Activated T-helper 1 cell treated with Interleukin-2 at 50 U/mL for 16 hours (primary cell): ENCODE results near the gene PRSS50.

Experiments
- DNase-seq: peaks from one replicate; pipeline ENCODE4 v3.0.0-alpha.2; 2020; ENCODE audit warnings: low read depth

PRSS50 gene

DNA sequence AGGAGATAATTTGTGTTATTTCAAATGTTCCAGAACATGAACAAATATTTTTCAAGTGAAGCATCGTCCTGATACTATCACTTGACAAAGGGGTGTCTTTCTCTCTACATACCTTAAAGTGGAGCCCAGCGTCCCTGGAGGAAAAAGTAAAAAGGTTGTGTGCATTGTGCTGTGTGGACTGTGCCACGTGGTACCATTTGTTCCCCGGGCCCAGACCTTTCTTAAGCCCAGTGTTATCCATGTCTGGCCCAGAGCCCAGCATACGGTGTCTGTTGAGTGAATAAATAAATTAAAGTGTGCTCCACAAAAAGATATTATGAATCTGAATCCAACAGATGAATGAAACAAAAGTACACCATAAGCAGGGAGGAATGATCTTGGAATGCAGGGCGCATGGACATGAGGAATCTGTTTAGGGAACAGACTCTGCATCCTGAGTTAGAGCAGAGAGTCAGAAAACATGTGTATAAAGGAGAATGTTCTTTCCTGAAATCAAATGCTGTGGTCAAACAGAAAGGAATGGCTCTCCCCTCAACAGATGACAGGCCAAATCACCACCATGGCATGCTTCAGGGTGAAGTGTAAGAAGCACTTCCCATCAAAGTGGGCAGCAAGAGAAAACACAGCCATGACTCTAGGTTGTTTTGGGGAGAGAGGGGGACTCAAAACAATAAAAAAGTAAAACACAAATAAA lies 8.1 kb upstream of the PRSS50 start:
- DNase-seq = no peak

DNA sequence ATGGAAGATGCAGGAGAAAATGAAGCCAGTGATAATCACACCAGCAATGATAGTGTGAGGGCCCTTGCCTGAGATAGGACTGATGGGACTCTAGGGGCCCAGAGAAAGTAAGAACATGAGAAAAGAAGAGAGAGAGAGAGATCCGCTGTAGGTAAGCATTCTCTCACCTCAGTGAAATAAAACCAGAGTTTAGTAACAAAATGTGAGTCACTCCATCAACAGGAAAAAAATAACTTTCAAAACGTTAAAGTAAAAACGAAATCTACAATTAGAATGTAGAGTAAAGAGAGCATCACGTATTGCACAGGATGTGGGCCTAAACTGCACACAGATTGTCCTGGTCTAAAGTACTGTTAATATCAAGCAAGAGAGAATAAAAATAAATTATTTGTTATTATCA lies 6.8 kb upstream of the PRSS50 start:
- no peak for DNase-seq

DNA sequence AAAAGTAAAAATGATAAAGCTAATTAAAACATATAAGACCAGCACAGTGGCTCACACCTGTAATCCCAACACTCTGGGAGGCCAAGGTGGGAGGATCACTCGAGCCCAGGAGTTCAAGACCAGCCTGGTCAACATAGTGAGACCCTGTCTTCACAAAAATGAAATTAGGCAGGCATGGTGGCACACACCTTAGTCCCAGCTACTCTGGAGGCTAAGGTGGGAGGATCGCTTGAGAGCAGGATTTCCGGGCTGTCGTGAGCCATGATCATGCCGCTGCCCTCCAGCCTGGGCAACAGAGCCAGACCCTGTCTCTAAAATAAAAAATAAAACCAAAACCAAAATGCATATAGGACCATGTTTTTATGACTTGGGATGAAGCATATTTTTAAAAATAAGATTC lies 4.8 kb upstream of the PRSS50 start:
- no peak for DNase-seq

DNA sequence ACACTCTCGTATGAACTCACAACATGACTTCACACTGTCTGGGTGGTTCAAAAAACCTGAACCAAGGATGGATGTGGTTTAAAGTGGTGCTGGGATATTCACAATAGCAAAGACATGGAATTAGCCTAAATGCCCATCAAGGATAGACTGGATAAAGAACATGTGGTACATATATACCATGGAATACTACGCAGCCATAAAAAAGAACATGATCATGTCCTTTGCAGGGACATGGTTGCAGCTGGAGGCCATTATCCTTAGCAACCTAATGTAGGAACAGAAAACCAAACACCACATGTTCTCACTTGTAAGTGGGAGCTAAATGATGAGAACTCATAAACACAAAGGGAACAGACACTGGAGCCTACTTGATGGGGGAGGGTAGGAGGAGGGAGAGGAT lies 3.3 kb upstream of the PRSS50 start:
- no peak for DNase-seq

DNA sequence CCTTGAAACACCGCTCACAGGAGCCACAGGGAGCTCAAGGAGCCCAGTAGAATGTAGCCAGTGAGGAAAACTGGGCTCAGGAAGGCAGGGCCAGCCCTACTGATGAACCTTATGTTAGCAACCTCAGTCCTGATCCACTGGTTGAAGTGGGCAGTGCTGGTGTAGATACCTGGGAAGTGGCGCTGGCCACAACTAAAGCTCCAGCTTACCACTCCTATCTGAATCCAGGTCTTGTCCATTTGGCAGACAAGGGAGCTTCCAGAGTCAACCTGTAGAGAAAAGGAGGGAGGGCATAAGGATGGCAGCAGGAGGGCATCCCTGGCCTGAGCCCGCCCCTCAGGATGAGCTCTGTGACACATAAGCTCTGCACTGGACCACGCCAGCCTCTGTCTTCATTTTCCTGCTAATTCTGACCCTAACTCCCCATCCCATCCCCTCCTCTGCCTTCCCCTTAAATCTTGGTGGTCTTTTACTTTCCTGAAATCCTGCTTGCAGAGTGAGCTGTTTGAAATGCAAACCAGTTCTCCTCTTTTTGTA lies 2.1 kb upstream of the PRSS50 start:
- DNase-seq = no peak

DNA sequence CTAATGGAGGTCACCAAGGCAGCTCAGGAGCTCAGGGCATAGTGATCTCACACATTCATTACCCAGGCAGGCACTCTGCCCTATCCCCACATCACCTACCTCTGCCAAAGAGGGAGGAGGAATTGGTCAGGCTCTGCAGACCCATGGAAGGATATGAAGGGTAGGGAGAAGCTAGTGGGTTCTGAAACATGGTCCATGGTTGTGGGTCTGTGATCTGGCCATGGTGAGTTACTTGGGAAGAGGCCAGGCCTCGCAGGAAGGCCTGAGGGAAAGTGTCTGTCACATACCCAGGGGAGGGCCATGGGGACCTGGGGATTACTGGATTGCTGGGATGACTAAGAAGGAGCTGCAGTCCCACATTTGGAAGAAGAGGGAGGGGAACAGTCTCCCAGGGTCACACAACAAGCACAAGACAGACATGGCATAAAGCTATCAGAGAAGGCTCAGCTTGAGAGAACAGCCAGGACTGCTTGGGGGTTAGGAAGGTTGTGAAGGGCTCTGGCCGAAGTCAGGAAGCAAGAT lies 1.4 kb upstream of the PRSS50 start:
- DNase-seq = no peak

DNA sequence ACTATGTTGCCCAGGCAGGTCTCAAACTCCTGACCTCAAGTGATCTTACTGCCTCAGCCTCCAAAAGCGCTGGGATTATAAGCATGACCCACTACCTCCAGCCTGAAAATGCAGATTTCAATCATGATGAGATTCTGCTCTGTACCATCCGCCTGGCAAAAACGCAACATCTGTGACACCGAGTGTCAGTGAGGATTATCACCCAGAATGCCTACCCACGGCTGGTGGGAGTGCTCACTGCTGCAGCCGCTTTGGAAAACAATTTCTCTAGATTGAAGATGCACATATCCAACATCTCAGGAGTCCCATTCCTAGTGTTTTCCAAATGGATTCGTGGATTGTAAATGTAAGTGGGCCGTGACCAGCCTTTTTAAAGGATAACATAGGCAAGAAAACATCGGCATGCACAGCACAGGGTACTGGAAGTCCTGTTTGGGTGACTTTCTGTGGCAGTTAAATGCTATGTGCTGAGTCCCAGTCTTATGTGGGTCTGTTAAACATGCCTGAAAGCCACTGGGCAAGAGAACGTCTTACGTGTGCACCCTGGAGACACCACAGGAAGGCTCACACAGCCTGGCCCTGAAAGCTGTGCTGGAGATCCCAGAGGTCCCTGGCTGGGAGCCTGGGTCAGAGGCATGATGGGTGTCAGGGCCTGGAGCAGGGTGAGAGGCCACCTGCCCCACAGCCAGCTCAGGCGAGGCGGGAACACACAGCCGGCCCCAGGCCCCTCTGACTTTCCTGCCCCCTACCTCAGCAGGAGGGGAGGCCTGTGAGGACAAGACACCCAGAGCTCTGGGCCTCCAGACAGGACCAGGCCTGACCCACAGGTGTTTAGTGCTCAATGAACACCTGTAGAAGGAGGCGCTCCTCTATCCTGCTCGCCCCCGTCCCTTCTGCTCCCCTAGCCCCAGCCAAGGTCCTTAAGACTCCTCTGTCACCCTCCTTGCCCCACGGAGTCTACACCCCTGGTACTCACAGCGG lies 918 bp downstream of the PRSS50 start:
- DNase-seq = no peak

DNA sequence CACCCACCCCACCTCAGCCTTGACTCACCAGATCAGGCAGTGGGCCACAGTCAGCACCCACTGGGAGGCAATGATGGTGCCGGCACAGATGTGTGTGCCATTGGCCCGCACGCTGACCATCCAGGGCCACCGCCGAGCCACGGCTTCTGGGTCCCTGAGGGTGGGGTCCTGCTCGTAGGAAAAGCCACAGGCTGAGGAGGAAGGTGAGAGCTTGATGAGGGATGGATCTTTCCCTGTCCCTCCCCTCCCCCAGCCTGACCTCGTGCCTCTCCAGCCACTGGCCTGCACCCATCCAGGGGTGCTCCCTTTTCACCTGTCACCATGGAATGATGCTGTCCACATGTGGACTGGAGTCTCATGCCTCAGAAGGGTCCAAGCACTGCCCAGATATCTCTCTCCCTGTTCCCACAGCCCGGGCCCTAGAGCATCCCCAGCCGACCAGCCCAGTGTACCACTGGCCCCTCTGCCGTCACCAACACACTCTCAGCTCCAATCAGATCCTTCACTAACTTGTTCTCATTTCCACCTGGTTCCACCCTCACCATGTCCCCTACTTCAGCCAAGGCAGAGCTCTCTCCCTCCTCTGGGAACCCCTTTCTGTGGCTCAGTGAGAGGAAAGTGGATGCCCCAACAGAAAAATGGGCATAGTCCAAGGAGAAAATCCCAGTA lies 2.0 kb downstream of the PRSS50 start:
- DNase-seq = no peak

DNA sequence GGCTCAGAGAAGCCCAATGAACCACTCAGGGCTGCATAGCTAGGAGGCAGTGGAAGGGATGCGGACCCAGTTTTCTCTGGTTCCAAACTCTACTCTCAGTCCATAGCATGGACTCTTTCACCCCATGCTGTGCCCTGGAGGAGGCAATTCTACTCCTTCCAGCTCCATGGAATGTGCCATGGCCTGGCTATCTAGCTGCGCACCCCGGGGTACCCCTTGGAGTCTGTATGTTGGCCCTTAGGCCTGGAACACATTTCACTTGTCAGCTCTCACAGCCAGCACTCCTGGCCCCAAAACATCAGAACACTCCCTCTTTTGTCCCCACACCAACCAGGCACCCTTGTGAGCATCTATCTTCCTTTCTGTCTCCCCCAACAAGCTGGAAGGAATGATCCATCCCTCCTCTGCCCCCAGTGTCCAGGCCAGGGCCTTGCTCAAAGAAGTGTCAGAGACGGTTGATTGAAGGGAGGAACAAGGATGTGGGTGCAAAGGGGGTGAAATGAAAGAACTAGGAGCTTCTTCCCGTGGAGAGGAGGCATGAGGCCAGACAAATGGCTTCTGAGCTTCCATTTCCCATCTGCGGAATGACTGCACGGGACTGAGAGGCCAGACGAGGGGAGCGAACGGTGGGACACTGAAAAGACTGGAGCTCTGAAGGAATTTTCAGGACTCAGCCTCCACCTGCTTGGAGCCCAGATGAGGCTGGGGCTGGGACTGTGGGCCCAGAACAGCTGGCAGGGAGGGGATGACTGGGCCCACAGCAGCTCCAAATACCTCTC lies 2.8 kb downstream of the PRSS50 start:
- DNase-seq = no peak

DNA sequence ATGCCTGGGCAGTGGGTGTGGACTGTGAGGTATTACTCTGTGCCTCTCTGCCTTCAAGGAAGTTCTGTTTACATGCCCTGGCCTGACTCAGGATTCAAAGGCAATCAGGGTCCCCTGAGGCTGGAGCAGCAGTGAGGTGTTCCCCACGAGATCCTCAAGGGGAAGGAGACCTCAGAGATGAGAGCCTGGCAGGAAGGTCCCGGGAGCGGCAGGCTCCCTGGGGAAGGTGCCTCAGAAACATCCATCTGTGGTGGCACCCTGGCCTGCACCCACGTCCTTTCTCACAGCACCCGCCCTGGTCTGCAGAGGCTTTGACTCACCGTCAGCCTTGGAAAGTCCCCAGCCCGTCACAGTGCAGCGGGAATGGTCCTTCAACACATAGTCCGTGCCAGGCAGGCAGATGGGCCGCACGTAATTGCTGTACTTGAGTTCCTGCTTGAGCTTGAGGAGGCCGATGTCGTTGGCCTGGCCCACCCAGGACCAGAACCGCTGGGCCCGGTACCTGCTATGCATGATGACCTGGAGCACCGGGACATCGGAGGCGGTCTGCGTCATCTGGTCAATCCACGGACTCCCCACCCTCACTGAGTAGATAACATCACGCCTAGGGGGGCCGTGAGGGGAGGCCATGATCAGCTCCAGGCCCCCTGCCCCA lies 3.6 kb downstream of the PRSS50 start:
- no peak for DNase-seq

DNA sequence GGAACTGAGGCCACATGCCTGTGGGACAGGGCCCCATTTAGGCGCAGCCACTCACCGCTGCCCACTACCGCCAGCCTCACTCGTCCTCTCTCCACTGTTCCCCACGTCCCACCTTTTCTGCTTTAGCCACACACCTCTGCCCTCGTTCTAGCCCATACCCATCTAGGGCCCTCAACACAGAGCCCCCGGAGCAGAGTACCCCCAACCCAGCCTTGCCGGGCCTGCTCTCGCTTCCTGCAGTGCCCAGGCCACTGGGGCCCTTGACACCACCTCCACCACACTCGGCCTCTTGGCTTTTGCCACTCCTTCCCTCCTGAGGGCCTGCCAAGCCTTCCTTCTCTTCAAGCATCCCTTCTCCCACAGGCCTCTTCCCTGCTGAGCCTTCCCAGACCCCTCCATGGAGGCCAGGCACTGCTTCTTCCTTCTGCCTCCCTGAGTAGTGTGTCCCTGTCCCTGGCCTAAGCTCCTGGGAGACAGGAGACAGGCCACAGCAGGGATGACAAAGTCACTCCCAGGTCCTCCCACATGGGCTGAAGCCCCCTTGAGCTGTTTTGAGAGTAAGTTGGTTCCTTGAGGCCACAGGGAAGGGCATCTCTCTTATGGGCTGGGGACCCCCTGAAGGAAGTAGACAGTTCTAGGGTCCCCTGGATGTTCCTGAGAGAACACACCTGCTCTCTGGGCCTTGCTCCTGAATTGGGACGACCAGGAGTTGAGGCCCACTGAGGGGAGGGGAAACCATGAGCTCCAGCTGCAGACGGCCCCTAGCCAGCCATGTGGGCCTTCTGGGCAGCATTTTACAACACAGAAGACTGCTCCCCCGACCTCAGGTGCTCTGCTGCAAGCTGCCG lies 4.4 kb downstream of the PRSS50 start:
- DNase-seq = no peak

DNA sequence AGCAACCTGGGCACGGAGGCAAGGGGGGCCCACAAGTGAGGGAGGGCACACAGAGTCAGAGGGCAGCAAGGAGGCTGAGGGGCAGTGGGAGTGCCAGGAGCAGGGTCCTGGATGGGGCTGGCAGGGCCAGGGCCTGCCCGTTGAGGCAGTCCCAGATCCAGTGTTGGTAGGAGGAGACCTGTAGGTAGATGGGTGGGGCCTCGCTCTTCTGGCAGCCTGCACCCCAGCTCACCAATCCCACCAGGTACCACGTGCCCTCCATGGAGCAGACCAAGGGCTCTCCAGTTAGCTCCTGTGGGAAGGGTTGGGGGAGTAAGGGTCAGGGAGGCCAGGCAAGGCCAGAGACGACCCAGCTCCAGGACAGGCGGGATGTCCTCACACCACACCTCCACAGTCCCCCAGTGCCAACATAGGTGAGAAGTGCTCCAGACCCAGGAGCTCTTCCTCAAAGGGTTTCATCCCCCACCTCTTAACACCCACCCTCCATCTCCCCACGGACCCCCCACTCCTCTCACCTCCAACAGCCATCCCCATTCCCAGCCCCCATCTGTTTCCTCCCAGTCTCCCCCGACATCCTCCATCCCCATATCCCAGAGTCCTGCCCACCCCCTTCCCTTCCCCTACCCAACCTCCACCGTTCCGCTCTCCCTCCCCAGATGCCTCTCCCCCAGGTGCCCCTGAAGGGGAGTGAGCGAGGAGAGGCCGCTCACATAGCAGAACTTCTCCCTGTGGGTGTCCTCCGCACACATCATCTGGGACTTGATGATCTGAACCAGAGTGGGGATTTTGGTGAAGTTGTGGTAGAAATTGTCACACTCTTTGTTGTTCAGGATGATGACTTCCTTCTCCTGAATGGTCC lies 5.2 kb downstream of the PRSS50 start:
- no peak for DNase-seq

DNA sequence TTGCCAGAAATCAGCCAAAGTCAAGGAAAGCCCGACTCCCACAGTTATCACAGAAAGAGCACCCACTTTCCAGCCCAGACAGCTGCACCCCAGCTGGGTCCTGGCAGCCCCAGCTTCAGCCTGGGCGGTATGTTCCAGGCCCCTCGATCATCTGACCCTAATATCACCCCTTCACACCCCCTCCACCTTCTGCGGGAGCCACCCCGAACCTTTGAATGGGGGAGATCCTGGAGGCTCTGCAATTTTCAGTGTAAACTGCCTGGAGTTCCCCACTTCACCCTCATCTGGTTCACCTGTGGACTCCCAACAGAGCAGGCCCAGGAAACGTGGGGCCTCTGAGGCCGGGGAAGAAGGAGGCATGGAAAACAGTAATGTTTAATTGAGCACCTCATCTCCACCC lies 5.9 kb downstream of the PRSS50 start:
- DNase-seq = no peak

DNA sequence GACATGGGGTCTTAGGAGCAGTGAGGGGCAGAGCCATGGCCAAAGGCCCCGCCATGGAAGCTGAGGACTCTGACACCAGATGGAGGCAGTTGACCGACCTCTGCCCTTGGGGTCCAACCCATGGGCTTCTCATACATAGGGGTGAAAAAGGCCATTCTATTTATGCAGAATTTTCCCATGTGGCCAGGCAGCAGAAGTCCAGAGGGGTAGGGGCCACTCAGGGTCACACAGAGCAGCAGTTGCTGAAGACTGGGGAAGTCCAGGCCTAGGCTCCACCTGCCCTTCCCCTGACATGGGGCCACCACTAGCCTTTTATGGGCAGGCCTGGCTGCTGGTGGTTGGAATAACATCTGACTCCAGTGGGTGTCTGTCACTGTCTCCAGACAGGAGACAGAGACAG lies 6.4 kb downstream of the PRSS50 start:
- no peak for DNase-seq

DNA sequence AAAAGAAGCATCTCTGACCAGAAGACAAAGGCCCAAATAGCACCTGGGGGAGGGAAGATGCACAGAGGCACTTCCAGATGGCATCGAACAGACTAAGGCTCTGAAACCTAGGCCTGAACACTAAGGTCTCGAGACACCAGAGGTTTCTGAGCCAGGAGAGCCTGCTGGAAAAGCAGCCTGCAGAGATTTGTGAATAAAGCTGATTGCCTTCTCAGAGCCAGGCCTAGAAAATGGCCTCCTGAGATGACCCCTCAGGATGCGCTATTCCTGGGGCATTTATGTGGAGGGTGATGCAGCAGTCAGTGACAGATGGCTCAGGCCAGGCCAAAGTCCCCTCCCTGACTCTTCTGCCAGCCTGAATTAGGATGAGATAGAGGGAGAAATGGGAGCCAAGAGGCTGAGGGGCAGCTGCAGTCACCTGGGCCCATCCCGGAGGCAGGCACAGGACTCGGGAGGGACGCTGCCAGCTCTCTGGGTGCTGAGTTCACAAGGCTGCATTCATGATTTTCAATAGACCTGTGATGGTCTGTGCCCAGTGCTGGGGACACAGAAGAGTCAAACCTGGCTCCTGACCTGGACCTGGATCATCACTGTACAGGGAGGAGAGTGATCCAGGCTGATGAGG lies 6.9 kb downstream of the PRSS50 start:
- no peak for DNase-seq

DNA sequence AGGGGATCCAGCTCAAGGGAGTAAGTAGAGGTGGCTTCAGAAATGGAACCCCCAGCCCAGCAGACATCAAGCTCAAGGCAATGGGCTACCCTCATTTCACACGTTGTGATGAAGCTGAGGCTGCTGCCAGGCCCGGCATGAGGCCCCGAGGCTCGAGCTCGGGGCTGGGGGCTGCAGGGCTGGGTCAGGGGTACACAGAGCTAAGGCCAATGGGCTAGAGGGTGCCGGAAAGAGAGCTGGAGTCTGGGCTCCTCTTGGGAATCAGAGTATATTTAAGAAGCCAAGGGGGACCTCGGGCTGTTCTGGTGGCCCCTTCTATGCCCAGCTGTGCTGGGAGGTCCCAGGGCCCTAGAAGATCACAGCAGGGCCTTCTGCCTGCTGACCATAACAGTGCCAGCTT lies 7.4 kb downstream of the PRSS50 start:
- no peak for DNase-seq

DNA sequence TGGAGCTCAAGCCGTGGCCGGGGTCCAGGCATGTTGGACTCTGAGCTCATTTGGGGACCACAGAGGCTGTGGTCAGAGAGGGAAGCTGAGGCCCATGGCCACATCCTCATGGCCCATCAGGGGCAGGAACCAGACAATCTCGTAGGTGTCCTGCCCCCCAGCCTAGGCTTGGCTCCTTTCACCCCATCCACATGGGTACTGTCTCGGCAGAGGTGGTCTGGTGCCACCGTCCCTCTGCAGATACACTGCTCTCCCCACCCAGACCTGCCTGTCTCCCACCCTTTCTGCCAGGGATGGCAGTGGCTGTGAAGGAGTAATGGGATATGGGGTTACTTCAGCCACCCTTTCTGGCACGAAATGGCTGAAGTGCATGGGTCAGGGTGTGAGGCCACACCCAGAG lies 7.9 kb downstream of the PRSS50 start:
- DNase-seq = no peak

DNA sequence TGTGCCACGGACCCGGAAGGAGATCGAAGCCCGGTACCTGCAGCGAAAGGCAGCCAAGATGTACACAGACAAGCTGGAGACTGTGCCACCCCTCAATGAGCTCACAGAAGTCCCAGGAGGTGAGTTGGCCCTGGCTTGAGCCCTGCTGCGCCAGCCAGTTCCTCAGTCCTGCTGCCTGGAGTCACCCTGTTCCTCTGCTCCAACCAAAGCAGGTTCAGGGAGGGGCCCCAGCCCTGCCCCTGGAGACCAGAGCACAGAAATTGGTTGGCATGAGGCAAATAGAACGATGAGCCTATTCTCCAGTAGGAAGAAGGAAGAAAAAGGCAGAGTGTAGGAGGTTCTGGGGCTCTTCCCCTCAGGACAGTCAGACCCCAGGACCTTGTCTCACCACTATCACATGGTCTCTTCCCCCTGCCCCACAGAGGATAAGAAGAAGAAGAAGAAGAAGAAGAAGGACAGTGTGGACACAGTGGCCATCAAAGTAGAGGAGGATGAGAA lies 8.5 kb downstream of the PRSS50 start:
- DNase-seq = no peak
